ENCODE results near the gene PRPF19.

Gene PRPF19

DNA sequence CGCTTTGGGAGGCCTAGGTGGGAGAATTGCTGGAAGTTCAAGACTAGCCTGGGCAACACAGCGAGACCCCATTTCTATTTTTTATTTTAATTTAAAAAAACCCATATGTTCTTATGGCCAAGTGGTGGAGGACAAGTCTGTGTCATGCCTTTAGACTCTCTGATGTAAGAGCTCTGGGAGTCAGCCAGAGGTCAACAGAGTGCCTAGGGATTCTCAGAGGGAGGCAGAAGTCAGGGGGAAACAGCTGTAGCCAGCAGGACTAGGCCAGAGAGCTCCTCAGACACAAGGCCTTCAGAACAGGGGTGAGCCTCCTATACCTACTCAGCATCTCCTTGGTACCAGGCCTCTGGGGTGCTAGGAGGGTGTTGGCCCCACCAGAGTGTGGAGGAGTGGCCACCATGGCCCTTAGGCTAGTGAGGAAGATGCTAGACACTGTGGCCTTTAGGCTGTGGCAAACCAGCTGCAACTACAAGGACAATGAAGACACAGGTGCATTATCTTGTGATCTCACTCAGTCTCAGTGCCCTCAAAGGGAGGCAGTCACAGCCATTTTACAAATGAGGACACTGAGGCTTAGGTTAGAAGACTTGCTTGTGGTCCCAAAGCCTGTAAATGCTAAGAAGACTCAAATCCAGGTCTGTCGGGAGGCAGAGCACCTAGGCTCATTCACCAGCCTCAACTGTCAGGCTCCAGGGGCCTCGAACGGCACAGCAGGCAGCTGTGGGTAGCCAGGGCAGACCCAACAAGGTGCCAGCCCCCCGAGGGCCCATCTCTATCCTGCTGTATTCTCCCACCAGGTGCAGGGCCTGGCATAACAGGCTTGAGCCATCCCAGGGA is 34.0 kb downstream of the PRPF19 start:
- DNase-seq: no peak

DNA sequence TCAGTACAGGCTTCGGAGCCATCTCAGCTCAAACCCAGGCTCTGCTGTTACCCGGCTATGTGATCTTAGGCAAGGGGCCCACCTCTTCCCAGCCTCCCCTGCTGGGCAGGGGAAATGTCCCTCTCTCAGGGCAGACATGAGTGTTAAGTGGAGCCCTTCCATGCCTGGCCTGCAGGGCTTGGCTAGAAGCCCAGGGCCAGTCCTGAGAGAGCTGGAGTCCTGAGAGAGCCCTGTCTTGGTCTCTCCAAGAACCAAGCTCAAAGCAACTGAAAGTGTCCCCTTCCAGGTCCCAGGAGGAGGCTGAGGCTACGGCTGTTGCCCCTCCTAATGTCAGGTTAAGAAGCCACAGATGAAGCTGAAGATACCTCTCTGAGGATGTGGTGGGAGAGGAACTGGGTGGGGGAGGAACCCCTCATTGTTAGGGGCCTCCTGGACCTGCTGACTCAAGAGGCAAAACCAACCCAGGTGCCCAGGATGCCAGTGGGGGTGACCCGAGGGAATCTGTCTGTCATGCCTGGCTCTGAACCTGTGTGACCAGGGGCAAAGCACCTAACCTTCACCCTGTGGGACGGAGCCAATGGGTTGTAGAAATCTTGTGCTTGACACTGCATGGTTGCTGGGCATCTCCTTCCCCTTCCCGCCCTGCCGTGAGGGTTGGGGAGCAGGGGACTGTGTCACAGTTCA is 34.9 kb downstream of the PRPF19 start:
- no peak for DNase-seq

DNA sequence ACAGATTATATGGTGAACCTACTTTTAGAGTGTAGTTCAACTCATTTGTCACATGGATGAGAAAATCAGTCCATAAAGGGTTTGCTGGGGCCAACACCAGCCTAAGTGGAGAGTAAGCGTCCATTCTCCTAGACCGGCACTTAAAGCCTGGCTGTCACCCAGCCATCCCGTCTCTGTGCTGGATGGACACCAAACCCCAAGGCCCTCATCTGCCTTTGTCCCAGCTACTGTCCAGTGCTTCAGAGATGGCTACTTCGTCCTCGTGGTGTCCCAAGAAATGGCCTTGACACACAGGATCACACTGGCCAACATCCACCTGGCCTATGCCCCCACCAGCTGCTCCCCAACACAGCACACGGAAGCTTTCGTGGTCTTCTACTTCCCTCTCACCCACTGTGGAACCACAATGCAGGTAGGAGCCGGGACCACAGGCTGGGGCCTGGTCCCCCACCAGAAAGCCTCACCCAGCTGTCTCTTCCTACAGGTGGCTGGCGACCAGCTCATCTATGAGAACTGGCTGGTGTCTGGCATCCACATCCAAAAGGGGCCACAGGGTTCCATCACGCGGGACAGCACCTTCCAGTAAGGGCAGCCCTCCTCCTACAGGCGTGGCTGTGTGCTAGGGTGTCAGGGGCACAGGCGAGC is 35.5 kb downstream of the PRPF19 start:
- no peak for DNase-seq

DNA sequence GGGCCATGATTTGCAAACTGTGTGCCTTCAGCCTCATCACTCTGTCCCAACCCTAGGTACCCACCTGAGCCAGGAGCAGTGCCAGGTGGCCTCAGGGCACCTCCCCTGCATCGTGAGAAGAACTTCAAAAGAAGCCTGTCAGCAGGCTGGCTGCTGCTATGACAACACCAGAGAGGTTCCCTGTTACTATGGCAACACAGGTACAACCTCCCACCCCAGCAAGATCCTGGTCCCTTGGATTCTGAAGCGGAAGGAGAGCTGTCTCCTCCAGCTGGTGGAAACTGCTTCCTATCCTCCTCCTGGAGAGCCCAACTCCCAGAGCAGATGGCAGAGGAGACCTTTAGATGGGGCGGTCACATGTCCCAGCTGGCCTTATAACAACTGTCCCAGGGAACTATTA is 36.1 kb downstream of the PRPF19 start:
- DNase-seq: no peak

DNA sequence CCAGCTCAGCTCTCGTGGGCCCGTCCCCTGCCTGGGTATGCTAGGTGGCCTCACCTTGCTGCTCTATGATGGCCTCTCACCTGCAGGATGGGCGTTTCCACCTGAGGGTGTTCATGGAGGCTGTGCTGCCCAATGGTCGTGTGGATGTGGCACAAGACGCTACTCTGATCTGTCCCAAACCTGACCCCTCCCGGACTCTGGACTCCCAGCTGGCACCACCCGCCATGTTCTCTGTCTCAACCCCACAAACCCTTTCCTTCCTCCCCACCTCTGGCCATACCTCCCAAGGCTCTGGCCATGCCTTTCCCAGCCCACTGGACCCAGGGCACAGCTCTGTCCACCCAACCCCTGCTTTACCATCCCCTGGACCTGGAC is 36.9 kb downstream of the PRPF19 start:
- no peak for DNase-seq

DNA sequence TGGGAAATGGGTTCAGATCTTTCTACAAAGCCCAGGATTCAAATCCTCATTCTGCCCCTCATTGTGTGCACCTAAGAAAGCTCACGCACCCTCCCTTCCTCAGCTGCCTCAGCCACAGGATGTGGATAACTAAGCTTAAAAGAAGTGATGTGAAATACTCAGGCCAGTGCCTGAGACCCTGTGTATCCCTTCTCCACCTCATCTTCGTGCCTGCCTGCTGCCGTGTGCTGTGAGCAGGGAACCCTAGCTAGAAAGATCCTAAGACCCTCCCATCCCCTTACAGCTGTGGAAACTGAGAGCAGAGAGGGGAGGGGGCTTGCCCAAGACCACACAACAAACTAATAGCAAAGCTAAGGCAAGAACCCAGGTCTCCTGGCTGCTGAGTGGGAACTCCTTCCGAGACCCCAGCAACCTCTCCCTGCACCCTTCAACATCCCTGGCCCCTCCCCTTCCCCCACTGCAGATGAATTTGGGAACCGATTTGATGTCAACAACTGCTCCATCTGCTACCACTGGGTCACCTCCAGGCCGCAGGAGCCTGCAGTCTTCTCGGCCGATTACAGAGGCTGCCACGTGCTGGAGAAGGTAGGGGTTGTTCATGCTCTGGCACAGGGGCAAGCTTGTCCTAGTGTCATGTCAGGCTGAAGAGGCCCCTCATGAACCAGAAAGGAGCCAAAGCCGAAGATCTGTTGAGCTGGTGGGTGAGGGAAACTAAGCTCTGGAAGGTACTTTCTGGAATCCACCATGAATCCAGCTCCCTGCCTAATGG is 37.5 kb downstream of the PRPF19 start:
- DNase-seq: no peak

DNA sequence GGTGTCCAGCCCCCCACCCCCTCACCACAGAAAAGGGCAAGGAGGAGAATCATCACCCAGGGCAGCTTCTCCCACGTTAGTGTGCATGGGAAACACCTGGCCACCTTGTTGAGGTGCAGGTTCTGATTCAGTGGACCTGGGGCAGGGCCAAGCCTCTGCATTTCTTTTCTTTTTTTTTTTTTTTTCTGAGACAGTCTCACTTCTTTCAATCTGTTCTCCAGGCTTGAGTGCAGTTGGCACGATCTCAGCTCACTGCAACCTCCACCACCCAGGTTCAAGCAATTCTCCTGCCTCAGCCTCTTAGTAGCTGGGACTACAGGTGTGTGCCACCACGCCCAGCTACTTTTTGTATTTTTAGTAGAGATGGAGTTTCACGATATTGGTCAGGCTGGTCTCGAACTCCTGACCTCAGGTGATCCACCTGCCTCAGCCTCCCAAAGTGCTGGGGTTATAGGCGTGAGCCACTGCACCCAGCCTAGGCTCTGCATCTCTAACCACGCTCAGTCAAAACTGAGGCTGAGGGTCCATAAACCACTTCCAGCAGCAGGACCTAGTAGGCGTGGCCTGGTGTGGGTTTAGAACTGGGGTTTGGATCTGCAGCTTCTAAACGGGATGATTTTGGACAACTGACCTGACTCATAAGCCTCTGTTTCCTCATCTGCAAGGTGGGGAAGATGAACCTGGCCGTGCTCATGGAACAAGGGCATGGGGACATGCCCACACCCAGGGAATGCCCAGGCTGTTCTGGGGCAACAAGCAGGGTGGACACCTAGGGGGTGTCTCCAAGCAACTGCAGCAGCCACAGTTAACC is 38.3 kb downstream of the PRPF19 start:
- no peak for DNase-seq

DNA sequence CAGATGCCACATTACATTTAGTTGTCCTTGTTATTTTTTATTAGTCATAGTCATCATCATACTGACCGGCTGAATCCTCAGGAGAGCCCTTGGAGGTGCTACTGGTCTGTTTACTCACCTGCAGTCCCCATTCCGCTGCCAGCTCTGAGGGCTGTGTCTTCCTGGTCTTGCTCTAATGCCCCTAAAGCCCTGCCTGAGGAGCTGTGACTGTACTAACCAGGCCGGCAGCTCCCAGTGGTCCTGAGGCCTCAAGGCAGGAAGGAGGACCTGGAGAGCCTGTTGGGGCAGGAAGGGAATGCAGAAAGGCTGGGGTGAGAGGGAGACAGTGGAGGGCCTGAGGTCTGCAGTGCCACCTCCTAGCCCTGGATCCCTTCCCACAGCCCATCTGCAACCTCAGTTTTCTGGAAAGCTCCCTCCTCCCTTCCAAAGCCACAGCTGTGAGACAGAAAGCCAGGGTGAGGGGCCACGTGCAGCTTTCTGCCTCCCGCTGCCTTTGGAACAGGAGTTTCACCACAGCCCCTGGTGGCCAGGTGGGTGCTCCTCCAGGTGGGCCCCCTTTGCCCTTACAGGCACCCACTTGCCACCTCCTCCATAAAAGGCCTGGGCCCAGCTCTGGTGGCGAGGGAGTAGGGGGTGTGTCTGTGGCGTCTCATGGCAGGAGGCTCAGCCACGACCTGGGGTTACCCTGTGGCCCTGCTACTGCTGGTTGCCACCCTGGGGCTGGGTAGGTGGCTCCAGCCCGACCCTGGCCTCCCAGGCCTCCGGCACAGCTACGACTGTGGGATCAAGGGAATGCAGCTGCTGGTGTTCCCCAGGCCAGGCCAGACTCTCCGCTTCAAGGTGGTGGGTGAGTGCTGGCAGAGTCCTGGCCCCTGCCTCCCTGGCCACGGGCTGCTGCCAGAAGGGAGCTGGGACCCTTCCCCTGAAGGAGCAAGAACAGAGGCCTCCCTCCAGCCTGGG is 39.2 kb downstream of the PRPF19 start, which contains the start of gene ZP1:
Gene ZP1, plus strand, starts transcription at position 632 of the 960 bp plus-strand sequence. Its CDS starts 20 bp downstream, at position 652.
- DNase-seq: no peak

DNA sequence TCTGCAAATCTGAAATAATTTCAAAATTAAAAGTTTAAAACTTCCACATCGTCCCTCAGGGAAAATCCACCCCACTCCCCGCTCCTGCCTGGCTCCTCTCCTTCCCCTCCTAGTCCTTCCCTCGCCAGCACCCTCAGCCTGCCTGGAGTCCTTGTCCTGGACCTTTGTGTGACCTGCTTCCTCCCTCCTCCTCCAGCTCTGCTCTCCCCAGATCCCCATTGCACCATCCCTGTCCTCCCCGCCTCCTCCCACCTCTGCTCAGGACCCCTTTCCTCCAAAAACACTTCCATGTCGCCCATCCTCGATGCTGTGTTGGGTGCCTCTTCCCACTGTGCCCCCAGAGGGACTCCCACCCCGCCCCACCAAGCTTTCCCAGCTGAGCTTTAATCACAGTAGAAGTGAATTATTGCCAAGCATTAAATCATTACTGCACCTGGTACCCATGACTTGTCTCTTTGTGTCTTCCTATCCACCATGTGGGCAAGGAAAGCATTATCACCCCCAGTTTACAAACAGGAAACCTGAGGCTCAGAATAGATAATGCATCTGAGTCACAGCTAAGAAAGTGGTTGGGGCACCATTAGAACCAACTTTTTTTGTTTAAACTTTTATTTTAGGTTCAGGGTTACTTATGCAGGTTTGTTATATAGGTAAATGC is 41.4 kb downstream of the PRPF19 start:
- no peak for DNase-seq

DNA sequence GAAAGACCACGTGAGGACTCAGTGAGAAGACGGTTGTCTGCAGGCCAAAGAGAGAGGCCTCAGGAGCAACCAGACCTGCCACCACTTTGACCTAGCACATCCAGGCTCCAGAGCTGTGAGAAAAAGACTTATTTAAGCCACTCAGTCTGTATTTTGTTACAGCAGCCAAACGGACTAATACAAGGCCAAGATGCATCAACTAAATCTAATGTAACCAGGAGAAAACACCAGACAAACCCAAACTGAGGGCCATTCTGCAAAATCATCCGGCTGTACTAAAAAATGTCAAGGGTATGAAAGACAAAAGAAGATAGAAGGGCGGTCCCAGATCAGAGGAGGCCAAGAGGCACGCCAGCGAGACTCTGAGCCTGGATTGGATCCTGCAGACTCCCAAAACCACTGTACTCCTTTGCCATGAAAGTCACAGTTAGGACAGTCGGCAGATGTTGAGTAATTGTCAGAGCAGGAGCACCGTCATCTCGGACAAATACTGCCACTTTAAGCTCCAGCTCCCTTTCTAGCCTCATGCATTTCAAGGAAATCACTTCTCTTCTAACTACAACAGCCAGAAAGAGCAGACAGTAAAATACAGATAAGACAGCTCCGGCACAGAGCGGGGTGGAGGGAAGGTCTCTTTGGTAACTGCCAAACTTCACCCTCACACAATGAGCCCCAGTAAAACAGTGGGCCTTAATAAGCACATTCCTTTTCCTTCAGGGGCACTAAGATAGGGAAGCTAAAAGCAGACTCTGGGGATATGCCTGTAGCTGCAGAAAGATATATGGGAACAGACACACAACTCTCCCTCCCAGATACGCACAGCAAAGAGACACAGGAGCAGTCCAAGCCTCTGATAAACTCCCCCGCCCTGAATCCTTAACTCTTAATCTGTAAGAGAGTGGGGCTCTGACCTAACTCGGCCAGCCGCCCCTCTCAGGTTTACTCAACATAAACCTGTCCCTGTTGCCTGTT is 42.5 kb downstream of the PRPF19 start:
- DNase-seq: no peak

DNA sequence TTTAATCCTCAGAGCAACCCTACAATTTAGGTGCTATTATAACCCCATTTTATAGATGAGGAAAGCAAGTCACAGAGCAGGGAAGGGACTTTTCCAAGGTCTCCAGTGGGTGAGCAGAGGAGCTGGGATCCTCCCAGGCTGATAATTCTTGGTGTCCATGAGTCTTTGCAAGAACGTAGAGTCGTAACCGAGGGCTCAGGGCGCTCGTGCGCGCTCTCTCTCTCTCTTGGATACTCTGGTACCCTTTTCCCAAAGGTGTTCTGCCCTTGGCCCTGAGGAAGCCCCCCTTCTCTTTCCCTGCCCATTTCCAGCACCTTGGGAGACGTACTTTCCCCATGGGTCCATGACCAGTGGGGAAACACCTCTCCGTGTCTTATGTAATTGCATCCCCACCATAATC is 44.2 kb downstream of the PRPF19 start:
- DNase-seq: no peak

DNA sequence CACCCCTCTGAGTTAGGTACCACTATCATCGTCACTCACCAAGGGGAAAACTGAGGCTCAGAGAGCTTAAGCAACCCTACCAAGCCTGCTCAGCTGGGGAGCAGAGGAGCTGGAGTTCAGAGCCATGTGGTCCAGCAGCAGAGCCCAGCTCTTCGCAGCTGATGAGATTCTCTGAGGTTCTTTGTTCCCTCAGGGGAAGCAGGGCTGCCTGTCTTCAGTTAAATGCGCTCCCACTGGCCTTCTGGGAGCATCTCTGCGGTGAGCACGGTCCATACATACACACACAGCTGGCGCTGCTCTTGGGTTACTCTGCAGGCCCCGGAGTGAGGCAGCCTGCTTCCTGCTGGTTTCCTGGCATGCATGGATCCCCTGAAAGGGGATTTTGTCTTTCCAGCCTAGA is 45.4 kb downstream of the PRPF19 start:
- no peak for DNase-seq

DNA sequence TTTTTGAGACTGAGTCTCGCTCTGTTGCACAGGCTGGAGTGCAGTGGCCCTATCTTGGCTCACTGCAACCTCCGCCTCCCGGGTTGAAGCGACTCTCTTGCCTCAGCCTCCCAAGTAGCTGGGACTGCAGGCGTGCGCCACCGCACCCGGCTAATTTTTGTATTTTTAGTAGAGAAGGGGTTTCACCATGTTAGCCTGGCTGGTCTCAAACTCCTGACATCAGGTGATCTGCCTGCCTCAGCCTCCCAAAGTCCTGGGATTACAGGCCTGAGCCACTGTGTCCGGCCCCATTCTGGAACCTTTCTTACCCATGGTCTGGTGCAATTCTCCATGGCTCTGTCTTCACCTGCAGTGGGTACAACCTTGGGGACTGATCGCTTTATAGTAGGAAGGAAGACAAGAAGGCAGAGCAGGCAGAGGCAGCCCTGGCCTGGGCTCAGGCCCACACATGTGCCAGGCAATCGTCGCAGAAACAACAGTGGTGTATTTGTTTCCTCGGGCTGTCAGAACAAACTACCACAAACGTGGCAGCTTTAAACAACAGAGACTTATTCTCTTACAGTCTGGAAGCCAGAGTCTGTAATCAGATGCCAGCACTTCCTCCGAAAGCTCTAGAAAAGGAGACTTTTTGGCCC is 46.7 kb downstream of the PRPF19 start:
- no peak for DNase-seq

DNA sequence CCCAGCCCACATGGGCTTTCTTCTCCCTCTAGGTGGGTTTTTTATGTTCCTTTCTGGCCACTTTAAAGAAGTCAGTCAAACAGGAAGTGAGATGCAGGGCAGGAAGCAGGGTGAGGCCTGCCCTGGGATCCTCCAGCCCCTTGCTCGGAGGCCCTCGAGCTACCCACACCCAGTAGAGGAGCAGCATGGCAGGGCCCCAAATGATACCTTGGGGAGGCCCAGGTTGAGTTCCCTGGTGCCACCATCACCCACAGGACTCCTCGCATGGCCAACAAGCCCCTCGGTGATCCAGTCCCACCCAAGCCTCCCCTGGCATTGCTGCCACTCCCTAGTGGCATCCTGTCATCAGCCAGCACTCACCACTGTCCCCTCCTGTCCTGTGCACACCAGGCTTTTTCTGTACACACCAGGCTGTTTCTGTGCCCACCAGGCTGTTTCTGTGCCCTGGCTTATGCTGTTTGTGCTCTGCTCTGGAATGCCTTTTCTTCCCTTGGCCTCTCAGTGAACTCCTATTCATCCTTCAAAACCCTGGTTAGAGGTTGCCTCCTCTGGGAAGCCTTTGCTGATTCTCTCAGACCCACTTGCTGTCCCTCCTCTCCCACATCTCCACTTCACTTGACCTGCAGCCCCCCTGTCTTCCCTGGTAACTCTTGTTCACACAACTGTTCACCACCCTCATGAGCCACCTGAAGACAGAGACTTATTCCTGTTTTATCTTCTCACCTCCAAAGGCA is 47.5 kb downstream of the PRPF19 start:
- no peak for DNase-seq

DNA sequence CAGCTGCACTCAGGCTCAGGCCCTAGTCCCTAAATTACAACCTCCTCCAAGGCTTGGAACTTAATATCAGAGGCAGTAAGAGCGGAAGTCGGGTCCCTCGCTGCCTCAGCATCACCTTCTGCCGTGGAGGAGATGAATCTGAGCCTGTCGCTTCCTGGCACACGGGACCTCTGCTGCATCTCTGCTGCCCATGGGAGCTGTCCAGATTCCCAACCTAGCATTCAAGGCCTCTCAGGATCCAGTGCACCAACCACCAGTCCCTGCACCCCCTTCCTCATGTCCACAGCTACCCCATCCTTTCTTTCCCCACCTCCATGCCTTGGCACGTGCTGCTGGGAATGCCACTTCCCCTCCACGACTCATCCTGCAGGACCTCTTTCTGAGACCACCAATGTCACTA is 48.1 kb downstream of the PRPF19 start:
- no peak for DNase-seq

DNA sequence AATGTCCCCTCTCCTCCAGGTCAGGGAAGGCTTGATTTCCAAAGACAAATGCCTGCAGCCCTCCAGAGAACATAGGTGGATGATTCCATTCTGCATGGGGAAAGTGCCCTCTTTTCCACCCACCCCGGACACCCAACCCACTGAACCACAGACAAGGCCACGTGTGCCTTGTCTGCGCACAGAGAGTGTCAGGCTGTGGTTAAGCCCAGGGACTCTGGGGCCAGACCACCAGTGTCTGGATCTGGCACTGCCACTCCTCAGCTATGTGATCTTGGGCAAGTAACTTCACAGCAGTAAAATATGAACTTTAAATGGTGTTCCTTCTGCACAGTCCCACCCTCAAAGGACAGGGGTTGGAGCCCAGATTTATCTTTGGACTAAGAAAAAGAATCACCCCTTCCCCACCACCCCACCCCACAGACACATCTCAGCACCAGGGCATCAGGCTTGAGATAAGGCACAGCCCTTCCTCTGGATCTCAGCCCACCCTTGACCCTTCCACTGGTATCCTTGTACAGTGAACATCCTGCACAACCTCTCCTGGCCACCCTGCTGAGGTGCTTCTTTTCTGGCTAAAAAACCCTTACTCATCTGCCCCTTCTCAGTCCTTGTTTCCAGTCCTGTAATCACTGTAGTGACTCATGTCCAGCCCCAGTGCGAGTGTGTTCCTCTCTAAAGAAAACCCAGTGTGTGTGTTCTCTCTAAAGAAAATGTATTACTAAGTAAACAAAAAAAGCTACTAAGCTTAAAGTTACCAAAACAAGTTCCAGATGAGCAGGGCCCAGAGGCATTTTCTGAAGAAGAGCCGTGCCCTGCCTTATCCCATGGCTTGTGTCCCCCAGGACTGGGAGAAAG is 48.8 kb downstream of the PRPF19 start:
- no peak for DNase-seq

All from stimulated activated CD4-positive, alpha-beta T cell treated with anti-CD3 and anti-CD28 coated beads, Interleukin-4, amount 100 ng/mL, for 1 hour (primary cell).